ENCODE data around the gene C2CD4D.

Gene C2CD4D

GRCh38 chr1:151834239-151834638, 5.4 kb downstream of the C2CD4D start:
- DNase-seq (ENCODE audit: low read depth), result no peak

GRCh38 chr1:151833172-151833900, 6.3 kb downstream of the C2CD4D start:
- no peak for DNase-seq (ENCODE audit: low read depth)

GRCh38 chr1:151832318-151832980, 7.2 kb downstream of the C2CD4D start:
- peak; percentile 23 for DNase-seq (ENCODE audit: low read depth)

- no peak for DNase-seq (ENCODE audit: low read depth)
Measured at GRCh38 chr1:151831605-151832004, 8.0 kb downstream of the C2CD4D start, which contains the start of gene RORC. Gene RORC (minus strand): TSS chr1:151831802. CDS start chr1:151831764, 38 bp downstream.

GRCh38 chr1:151831256-151831591, 8.4 kb downstream of the C2CD4D start:
- DNase-seq (ENCODE audit: low read depth), result no peak

- DNase-seq (ENCODE audit: low read depth), result no peak
Measured at GRCh38 chr1:151830055-151830454, 9.6 kb downstream of the C2CD4D start.

GRCh38 chr1:151829352-151830046, 10.1 kb downstream of the C2CD4D start:
- DNase-seq (ENCODE audit: low read depth), result no peak

- no peak for DNase-seq (ENCODE audit: low read depth)
Measured at GRCh38 chr1:151828921-151829320, 10.7 kb downstream of the C2CD4D start.

GRCh38 chr1:151827853-151828252, 11.8 kb downstream of the C2CD4D start:
- no peak for DNase-seq (ENCODE audit: low read depth)

GRCh38 chr1:151825751-151826660, 13.6 kb downstream of the C2CD4D start:
- DNase-seq (ENCODE audit: low read depth), result no peak

- DNase-seq (ENCODE audit: low read depth), result no peak
Measured at GRCh38 chr1:151825204-151825603, 14.4 kb downstream of the C2CD4D start.

- no peak for DNase-seq (ENCODE audit: low read depth)
Measured at GRCh38 chr1:151823175-151823574, 16.4 kb downstream of the C2CD4D start.

- no peak for DNase-seq (ENCODE audit: low read depth)
Measured at GRCh38 chr1:151822404-151822803, 17.2 kb downstream of the C2CD4D start.

- DNase-seq (ENCODE audit: low read depth), result no peak
Measured at GRCh38 chr1:151820940-151821339, 18.7 kb downstream of the C2CD4D start.

- no peak for DNase-seq (ENCODE audit: low read depth)
Measured at GRCh38 chr1:151819976-151820623, 19.5 kb downstream of the C2CD4D start.

- DNase-seq (ENCODE audit: low read depth), result no peak
Measured at GRCh38 chr1:151819227-151819835, 20.3 kb downstream of the C2CD4D start.

GRCh38 chr1:151817353-151817730, 22.3 kb downstream of the C2CD4D start:
- no peak for DNase-seq (ENCODE audit: low read depth)

- no peak for DNase-seq (ENCODE audit: low read depth)
Measured at GRCh38 chr1:151816548-151817352, 22.9 kb downstream of the C2CD4D start.

- DNase-seq (ENCODE audit: low read depth), result no peak
Measured at GRCh38 chr1:151815716-151816327, 23.8 kb downstream of the C2CD4D start.

All from GM04504 (cell line).